Left lung (tissue), 10 donors: ENCODE data around the gene SLC6A19. TPM values are rescaled to one million over a fixed set of nuclear protein-coding genes. Genes with fewer than 3 reads are reported as not detected.
A peak's percentile ranks its signal among the peaks of the same experiment; 100 is the strongest.

ENCODE experiments used
- ATAC-seq: fragments of 200-7000 bp; cut with Tn5 transposase; one replicate; pipeline ENCODE4 v1.9.1; 2020; ENCODE audit warnings: moderate library complexity
- DNase-seq, 4 donors: peaks; one replicate each; pipeline ENCODE4 v3.0.0-alpha.2; 2013 to 2020
- H3K27ac ChIP-seq, 2 donors: fragments of 200-600 bp; sonication (generic) in 1 of 2; one replicate each; pipeline versions ENCODE4 v1.5.0 to v1.8.0; 2020 to 2021
- H3K27me3 ChIP-seq, 2 donors: fragments of 200-600 bp; sonication (generic) in 1 of 2; one replicate each; pipeline versions ENCODE4 v1.5.0 to v1.8.0; 2020 to 2021
- H3K36me3 ChIP-seq, 2 donors: fragments of 200-600 bp; sonication (generic) in 1 of 2; one replicate each; pipeline versions ENCODE4 v1.5.0 to v1.8.0; 2020 to 2021
- H3K4me1 ChIP-seq, 2 donors: fragments of 200-600 bp; one replicate each; pipeline ENCODE4 v1.8.0; 2021
- H3K4me3 ChIP-seq, 2 donors: fragments of 200-600 bp; sonication (generic) in 1 of 2; one replicate each; pipeline versions ENCODE4 v1.5.0 to v1.8.0; 2020 to 2021; ENCODE audit warnings: mild to moderate bottlenecking in 1 of 2
- H3K9me3 ChIP-seq, 2 donors: fragments of 200-600 bp; sonication (generic) in 1 of 2; one replicate each; pipeline versions ENCODE4 v1.5.0 to v1.8.0; 2020 to 2021
- intact Hi-C, 2 donors: fragments of 100-400 bp; cut with DNase I; formaldehyde crosslinking; loops; one replicate each; pipeline versions ENCODE4 v1.11.2 to v1.14.2; 2022
- polyA plus RNA-seq, 6 donors: library from polyadenylated mRNA; unstranded; fragments of 120-200 nt; gene quantifications; one replicate each; pipeline ENCODE4 v1.2.1, GENCODE V29; 2013; ENCODE audit not compliant: insufficient read length in 6 of 6
- total RNA-seq, 2 donors: library from RNA; stranded (reverse); fragmentation: NEBNext Ultra II Directional; extraction: Animal tissue kit (Norgen Biotek cat#: 25700); gene quantifications; one replicate each; pipeline ENCODE4 v1.2.1, GENCODE V29; 2021
- TF ChIP-seq, protein P1 (sequence below), 2 donors: fragments of 200-600 bp; sonication (generic) in 1 of 2; IDR thresholded peaks; one replicate each; pipeline versions ENCODE4 v1.5.0 to v1.8.0; 2021; ENCODE audit warnings: antibody characterized with exemption in 2 of 2
- donor health status: DM: no; HTN: yes; CAD: no.
- donor health status: DM: no; HTN: no; CAD: no.

The SLC6A19 gene
- total and polyA plus RNA-seq, 8 donors = 0.04 to 0.54 (median 0.19) TPM; not detected in 2

DNA sequence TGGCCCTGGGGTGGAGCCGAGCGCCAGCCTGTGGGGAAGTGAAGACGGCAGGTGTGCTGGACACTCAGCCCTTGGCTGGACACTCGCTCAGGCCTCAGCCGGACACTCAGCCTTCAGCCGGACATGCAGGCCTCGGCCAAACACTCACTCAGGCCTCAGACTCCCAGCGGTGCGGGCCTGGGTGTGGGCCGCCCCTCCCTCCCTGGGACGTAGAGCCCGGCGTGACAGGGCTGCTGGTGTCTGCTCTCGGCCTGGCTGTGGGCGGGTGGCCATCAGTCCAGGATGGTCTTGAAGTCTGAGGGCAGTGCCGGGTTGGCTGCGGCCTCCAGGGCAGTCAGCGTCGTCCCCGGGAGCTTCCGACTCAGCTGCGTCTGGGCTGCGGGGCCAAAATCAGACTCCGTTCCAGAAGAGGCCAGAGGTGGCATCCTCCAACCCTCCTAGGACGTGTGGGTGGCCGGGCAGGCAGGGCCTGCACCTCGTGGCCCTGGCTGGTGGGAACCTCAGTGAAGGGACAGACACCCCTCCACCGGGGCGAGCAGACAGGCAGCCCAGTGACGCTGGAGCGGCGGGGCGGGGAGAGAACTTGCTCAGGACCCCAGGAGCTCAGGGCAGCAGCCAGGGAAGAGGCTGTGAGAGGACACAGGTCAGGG lies 52.2 kb downstream of the SLC6A19 start:
- DNase-seq (no peak), ATAC-seq (no peak)
- intact Hi-C loops = no loop called here
- Histone ChIP-seq H3K4me3 (no peak overlapping the region), H3K4me1 (no peaks in the 10 kb centered on the region), H3K36me3 (no peaks in the 10 kb centered on the region), H3K9me3 (no peaks in the 10 kb centered on the region), H3K27me3 (peaks cover 0 to 20% of the 10 kb centered on the region in 2 donors), H3K27ac (no peak overlapping the region)
- TF ChIP-seq, protein P1, sequence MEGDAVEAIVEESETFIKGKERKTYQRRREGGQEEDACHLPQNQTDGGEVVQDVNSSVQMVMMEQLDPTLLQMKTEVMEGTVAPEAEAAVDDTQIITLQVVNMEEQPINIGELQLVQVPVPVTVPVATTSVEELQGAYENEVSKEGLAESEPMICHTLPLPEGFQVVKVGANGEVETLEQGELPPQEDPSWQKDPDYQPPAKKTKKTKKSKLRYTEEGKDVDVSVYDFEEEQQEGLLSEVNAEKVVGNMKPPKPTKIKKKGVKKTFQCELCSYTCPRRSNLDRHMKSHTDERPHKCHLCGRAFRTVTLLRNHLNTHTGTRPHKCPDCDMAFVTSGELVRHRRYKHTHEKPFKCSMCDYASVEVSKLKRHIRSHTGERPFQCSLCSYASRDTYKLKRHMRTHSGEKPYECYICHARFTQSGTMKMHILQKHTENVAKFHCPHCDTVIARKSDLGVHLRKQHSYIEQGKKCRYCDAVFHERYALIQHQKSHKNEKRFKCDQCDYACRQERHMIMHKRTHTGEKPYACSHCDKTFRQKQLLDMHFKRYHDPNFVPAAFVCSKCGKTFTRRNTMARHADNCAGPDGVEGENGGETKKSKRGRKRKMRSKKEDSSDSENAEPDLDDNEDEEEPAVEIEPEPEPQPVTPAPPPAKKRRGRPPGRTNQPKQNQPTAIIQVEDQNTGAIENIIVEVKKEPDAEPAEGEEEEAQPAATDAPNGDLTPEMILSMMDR (IDR thresholded peaks at IDR 0.05) = no peak

DNA sequence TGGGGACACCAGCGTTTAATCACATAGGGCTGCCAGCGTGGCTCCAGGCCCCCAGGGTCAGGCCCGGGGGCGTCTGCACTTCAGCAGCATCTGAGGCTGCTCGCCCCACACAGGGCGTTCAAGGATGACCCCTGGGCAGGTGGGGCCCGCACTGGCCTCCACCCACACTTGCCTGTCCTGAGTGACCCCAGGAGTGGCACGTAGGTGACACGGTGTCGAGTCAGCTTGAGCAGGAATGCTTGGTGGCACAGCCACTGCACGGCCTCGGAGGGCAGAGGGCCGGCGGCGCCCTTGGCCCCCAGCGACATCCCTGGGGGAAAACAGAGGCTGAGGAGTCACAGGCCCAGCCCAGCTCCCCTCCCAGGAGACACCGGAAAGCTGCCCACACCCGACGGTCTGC lies 52.8 kb downstream of the SLC6A19 start:
- TF ChIP-seq, protein P1 (IDR thresholded peaks at IDR 0.05) = no peak
- peak in 1 of 4 donors; percentile 66 for DNase-seq
- no peak overlapping the region for H3K27ac ChIP-seq

DNA sequence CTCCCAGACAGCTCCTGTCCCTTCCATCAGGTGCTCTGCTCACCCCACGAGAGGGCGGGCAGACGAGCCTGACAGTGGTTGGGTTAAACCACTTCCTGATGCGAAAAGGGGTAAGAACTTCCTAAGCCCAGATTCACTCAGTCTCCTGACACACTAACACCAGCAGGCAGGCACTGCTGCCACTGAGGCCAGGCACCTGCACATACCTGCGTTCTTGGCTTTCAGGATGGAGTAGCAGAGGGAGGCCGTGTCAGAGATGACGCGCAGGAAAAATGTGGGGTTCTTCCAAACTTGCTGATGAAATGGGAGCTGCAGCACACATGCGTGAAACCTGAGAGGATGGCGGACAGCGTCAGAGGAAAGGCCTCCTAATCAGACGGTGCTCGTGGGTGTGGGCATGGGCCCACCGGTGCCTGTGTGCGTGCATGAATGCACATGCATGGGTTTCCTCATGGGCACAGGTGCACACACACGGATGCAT lies 53.7 kb downstream of the SLC6A19 start:
- peak in 1 of 4 donors; percentile 53 for DNase-seq
- no peak overlapping the region for H3K4me3 ChIP-seq
- no peaks in the 10 kb centered on the region for H3K9me3 ChIP-seq
- H3K4me1 ChIP-seq = no peaks in the 10 kb centered on the region
- H3K27ac ChIP-seq = no peak overlapping the region
- TF ChIP-seq, protein P1 (IDR thresholded peaks at IDR 0.05) = no peak
- peaks cover 0 to 6% of the 10 kb centered on the region in 2 donors for H3K27me3 ChIP-seq
- no peak for ATAC-seq
- H3K36me3 ChIP-seq = no peaks in the 10 kb centered on the region
- intact Hi-C loops = no loop called here

More for the DNA sequence above, 52.8 kb downstream of the SLC6A19 start:
- Histone ChIP-seq H3K36me3 (no peaks in the 10 kb centered on the region), H3K4me1 (no peaks in the 10 kb centered on the region), H3K27me3 (peaks cover 0 to 14% of the 10 kb centered on the region in 2 donors), H3K4me3 (no peak overlapping the region), H3K9me3 (no peaks in the 10 kb centered on the region)
- ATAC-seq = no peak
- intact Hi-C loops = no loop called here

DNA sequence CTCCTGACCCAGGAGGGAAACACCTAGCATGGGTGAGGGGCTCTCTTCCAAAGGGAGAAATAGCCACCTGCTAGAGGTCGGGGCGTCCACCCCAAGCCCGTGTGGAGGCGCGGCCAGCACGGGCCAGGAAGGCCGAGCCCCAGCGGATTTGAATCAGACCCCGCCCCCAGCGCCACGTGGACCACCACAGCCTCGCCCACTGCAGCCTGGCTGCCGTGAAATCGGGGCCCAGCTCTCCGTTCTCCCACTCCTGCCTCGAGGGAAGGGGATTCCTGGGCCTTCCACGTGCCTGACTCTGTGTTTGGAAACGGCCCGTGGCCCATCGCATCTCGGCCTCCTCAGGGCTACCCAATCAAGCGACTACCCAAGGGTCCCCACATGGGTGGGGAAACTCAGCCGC lies 55.4 kb downstream of the SLC6A19 start:
- H3K9me3 ChIP-seq = peaks cover 0 to 10% of the 10 kb centered on the region in 2 donors

DNA sequence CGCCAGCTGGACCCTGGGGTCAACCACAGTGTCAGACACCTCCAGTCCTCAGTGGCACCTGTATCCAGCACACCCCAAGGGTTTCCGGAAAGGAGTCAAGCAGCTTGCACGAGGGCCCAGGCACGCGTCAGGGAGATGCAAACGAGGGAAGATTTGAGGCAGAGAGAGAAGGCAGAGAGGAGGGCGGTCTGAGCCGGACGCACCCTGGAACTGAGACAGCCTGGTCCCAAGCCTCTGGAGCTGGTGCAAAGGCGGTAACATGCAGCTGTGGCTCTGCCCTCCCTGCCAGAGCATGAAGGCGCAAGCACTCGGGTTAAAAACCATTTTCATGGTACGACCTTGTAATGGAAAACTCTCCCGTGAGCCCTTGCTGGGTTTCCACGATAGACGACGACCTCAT lies 56.0 kb downstream of the SLC6A19 start:
- intact Hi-C loops = no loop called here
- no peaks in the 10 kb centered on the region for H3K27me3 ChIP-seq

More for the DNA sequence above, 55.4 kb downstream of the SLC6A19 start:
- TF ChIP-seq, protein P1 (IDR thresholded peaks at IDR 0.05) = no peak
- ATAC-seq (no peak), DNase-seq (peak in 1 of 4 donors; percentile 62)
- H3K27ac ChIP-seq = no peak overlapping the region
- peaks cover 0 to 2% of the 10 kb centered on the region in 2 donors for H3K27me3 ChIP-seq
- H3K4me1 ChIP-seq = no peaks in the 10 kb centered on the region
- intact Hi-C loops = no loop called here
- H3K4me3 ChIP-seq = no peak overlapping the region
- no peaks in the 10 kb centered on the region for H3K36me3 ChIP-seq

More for the DNA sequence above, 56.0 kb downstream of the SLC6A19 start:
- Histone ChIP-seq H3K9me3 (peaks cover 0 to 16% of the 10 kb centered on the region in 2 donors), H3K4me1 (no peaks in the 10 kb centered on the region), H3K27ac (no peak overlapping the region), H3K36me3 (no peaks in the 10 kb centered on the region), H3K4me3 (no peak overlapping the region)
- peak in 1 of 4 donors; percentile 53 for DNase-seq
- ATAC-seq = no peak
- TF ChIP-seq, protein P1 (IDR thresholded peaks at IDR 0.05) = no peak
